HCT116 (cell line): Measurements from ENCODE around the gene DAZAP1. TPM values are rescaled to one million over a fixed set of nuclear protein-coding genes. Genes with fewer than 3 reads are reported as not detected.

Experiments used
- ATAC-seq: fragments of 200-7000 bp; cut with Tn5 transposase; 2 replicates; pipeline ENCODE4 v1.9.1; 2020; ENCODE audit warnings: mild to moderate bottlenecking, moderate library complexity
- BruUV-seq: library from RNA; stranded (reverse); fragments of 400-500 nt; replicated peaks from 2 replicates; lab custom pipeline; 2021; lab: Mats Ljungman, UMichigan
- CTCF ChIA-PET: fragments of 300-600 bp; sonication (Branson Sonifier 250); formaldehyde crosslinking; loops from one replicate; lab custom pipeline; 2021; ENCODE audit warnings: antibody characterized with exemption; lab: Charles Lee
- POLR2A ChIA-PET: fragments of 300-600, 350-600 bp; sonication (Branson Sonifier 250); formaldehyde crosslinking; loops from one replicate; lab custom pipeline; 2021; ENCODE audit warnings: antibody characterized with exemption; lab: Charles Lee
- RAD21 ChIA-PET, 2 experiments: fragments of 300-600 bp; sonication (Branson Sonifier 250); formaldehyde crosslinking; loops; one replicate each; lab custom pipeline; 2023; ENCODE audit warnings: low total read pairs in 2 of 2; ENCODE audit not compliant: uncharacterized antibody in 2 of 2, unreplicated experiment in 2 of 2, low non-redundant PET in 1 of 2; lab: Charles Lee
- DNase-seq: peaks from one replicate; pipeline ENCODE4 v3.0.0-alpha.2; 2010; ENCODE audit warnings: low read depth, low spot score
- H2AFZ ChIP-seq: fragments of 200-600 bp; shearing (Covaris generic), sonication (generic); 2 replicates; pipeline ENCODE4 v1.6.1; 2017; ENCODE audit warnings: low read depth, mixed run types, mixed read lengths, antibody characterized with exemption, low read length; ENCODE audit not compliant: poor library complexity, severe bottlenecking
- H3K27ac ChIP-seq: 2 replicates; pipeline ENCODE4 v1.5.1; 2012; ENCODE audit warnings: low read depth, low read length
- H3K27me3 ChIP-seq: fragments of 200-600 bp; sonication (generic); 2 replicates; pipeline ENCODE4 v1.6.1; 2016; ENCODE audit warnings: mixed run types, low read length, mixed read lengths; ENCODE audit not compliant: insufficient read depth
- H3K36me3 ChIP-seq, 2 experiments: fragments of 200-500 bp in 1 of 2; fragments of 200-600 bp in 1 of 2; sonication (Bioruptor generic) in 1 of 2; sonication (generic) in 1 of 2; 2 replicates each; pipeline versions ENCODE4 v1.5.1 to v1.6.1; 2014 to 2016; ENCODE audit warnings: low read length in 2 of 2, inconsistent platforms in 1 of 2, mixed read lengths in 1 of 2, mixed run types in 1 of 2; ENCODE audit not compliant: insufficient read depth in 2 of 2, control insufficient read depth in 1 of 2
- H3K4me1 ChIP-seq, 2 experiments: fragments of 200-600 bp in 1 of 2; sonication (generic) in 1 of 2; 2 replicates each; pipeline versions ENCODE4 v1.5.1 to v1.6.1; 2012 to 2017; ENCODE audit warnings: low read length in 2 of 2, inconsistent platforms in 1 of 2, mild to moderate bottlenecking in 1 of 2, mixed read lengths in 1 of 2, mixed run types in 1 of 2, moderate library complexity in 1 of 2; ENCODE audit not compliant: insufficient read depth in 2 of 2, control insufficient read depth in 1 of 2
- H3K4me2 ChIP-seq: fragments of 200-600 bp; sonication (generic); 2 replicates; pipeline ENCODE4 v1.6.1; 2017; ENCODE audit warnings: mixed run types, low read length, mixed read lengths
- H3K4me3 ChIP-seq, 2 experiments: fragments of 200-600 bp in 1 of 2; sonication (generic) in 1 of 2; replicated peaks in 1 of 2; 2 replicates each; pipeline ENCODE4 v1.5.1; 2011 to 2016; ENCODE audit warnings: low read length in 2 of 2, control low read depth in 1 of 2, low read depth in 1 of 2, mild to moderate bottlenecking in 1 of 2, mixed read lengths in 1 of 2, mixed run types in 1 of 2
- H3K79me2 ChIP-seq: fragments of 200-600 bp; sonication (generic); 2 replicates; pipeline ENCODE4 v1.6.1; 2017; ENCODE audit warnings: mild to moderate bottlenecking, mixed run types, low read length, moderate library complexity, mixed read lengths; ENCODE audit not compliant: insufficient read depth
- H3K9ac ChIP-seq: fragments of 200-600 bp; sonication (generic); 2 replicates; pipeline ENCODE4 v1.6.1; 2016; ENCODE audit warnings: low read length, mixed read lengths
- H3K9me2 ChIP-seq: fragments of 200-600 bp; sonication (generic), shearing (Covaris generic); 2 replicates; pipeline ENCODE4 v1.6.1; 2017; ENCODE audit warnings: mixed run types, mild to moderate bottlenecking, moderate library complexity; ENCODE audit not compliant: insufficient read depth
- H3K9me3 ChIP-seq, 2 experiments: fragments of 200-500 bp in 1 of 2; fragments of 200-600 bp in 1 of 2; sonication (Bioruptor generic) in 1 of 2; sonication (generic) in 1 of 2; 2 replicates each; pipeline ENCODE4 v1.6.1; 2014 to 2017; ENCODE audit warnings: low read length in 2 of 2, mixed read lengths in 2 of 2, inconsistent platforms in 1 of 2, low read depth in 1 of 2, mild to moderate bottlenecking in 1 of 2, mixed run types in 1 of 2, moderate library complexity in 1 of 2; ENCODE audit not compliant: control insufficient read depth in 1 of 2, insufficient read depth in 1 of 2
- H4K20me1 ChIP-seq: fragments of 200-600 bp; sonication (generic), shearing (Covaris generic); 2 replicates; pipeline ENCODE4 v1.6.1; 2017; ENCODE audit warnings: mixed run types, mild to moderate bottlenecking, moderate library complexity; ENCODE audit not compliant: insufficient read depth
- ATF3 ChIP-seq: IDR thresholded peaks from 2 replicates; pipeline ENCODE4 v1.6.1; 2012
- CEBPB ChIP-seq: IDR thresholded peaks from 2 replicates; pipeline ENCODE4 v1.6.1; 2012; ENCODE audit warnings: low read depth
- EGR1 ChIP-seq: IDR thresholded peaks from 2 replicates; pipeline ENCODE4 v1.6.1; 2012; ENCODE audit warnings: low read depth
- ELF1 ChIP-seq: IDR thresholded peaks from 2 replicates; pipeline ENCODE4 v1.6.1; 2012; ENCODE audit warnings: low read depth, borderline replicate concordance
- EZH2 ChIP-seq: fragments of 200-600 bp; sonication (generic); IDR thresholded peaks from 2 replicates; pipeline ENCODE4 v1.6.1; 2017; ENCODE audit warnings: antibody characterized with exemption, mixed run types
- EZH2phosphoT487 ChIP-seq: fragments of 200-600 bp; IDR thresholded peaks from 2 replicates; pipeline ENCODE4 v1.6.1; 2018; ENCODE audit warnings: antibody characterized with exemption, borderline replicate concordance
- FOSL1 ChIP-seq: IDR thresholded peaks from 2 replicates; pipeline ENCODE4 v1.6.1; 2012; ENCODE audit warnings: low read depth
- JUND ChIP-seq: IDR thresholded peaks from 2 replicates; pipeline ENCODE4 v1.6.1; 2012
- MAX ChIP-seq: IDR thresholded peaks from 2 replicates; pipeline ENCODE4 v1.6.1; 2012
- POLR2A ChIP-seq: IDR thresholded peaks from 2 replicates; pipeline ENCODE4 v1.7.0; 2011; ENCODE audit warnings: borderline replicate concordance; ENCODE audit not compliant: insufficient read depth, insufficient read length; ENCODE audit errors: extremely low read depth
- POLR2AphosphoS5 ChIP-seq: IDR thresholded peaks from 2 replicates; pipeline ENCODE4 v1.6.1; 2011; ENCODE audit warnings: mild to moderate bottlenecking, low read depth, low read length, moderate library complexity
- RAD21 ChIP-seq: IDR thresholded peaks from 2 replicates; pipeline ENCODE4 v1.6.1; 2012; ENCODE audit warnings: low read depth, mild to moderate bottlenecking
- REST ChIP-seq: IDR thresholded peaks from 2 replicates; pipeline ENCODE4 v1.6.1; 2012; ENCODE audit warnings: low read depth
- SIN3A ChIP-seq: IDR thresholded peaks from 2 replicates; pipeline ENCODE4 v1.6.1; 2012; ENCODE audit warnings: low read depth
- SRF ChIP-seq: IDR thresholded peaks from 2 replicates; pipeline ENCODE4 v1.6.1; 2012; ENCODE audit warnings: low read depth
- TCF7L2 ChIP-seq: IDR thresholded peaks from 2 replicates; pipeline ENCODE4 v1.7.0; 2011; ENCODE audit warnings: borderline replicate concordance, inconsistent platforms; ENCODE audit not compliant: insufficient read depth, insufficient read length; ENCODE audit errors: extremely low read depth
- YY1 ChIP-seq: IDR thresholded peaks from 2 replicates; pipeline ENCODE4 v1.6.1; 2011; ENCODE audit warnings: low read length, low read depth, moderate library complexity, mild to moderate bottlenecking; ENCODE audit not compliant: insufficient replicate concordance; ENCODE audit errors: extremely low read depth
- ZBTB33 ChIP-seq: IDR thresholded peaks from 2 replicates; pipeline ENCODE4 v1.6.1; 2011; ENCODE audit warnings: mild to moderate bottlenecking, low read length, moderate library complexity; ENCODE audit not compliant: insufficient replicate concordance; ENCODE audit errors: extremely low read depth
- ZFX ChIP-seq: fragments of 450-650 bp; IDR thresholded peaks from 2 replicates; pipeline ENCODE4 v1.6.1; 2017
- ZNF274 ChIP-seq: fragments of 200-500 bp; sonication (Bioruptor generic); IDR thresholded peaks from 2 replicates; pipeline ENCODE4 v1.6.1; 2014; ENCODE audit warnings: mild to moderate bottlenecking, low read depth, low read length, inconsistent platforms
- intact Hi-C: fragments of 100-400 bp; cut with micrococcal nuclease; formaldehyde crosslinking; loops from 2 replicates; pipeline ENCODE4 v1.10.0; 2022
- total RNA-seq: library from RNA; stranded (reverse); gene quantifications from one replicate; pipeline ENCODE4 v1.2.1, GENCODE V29; 2021; ENCODE audit not compliant: unreplicated experiment

The DAZAP1 gene
- total RNA-seq, 1 experiment from 2014 or later, result 191 TPM

- intact Hi-C loops, result no loop called here
- BruUV-seq, result no TSS peak
- H2AFZ ChIP-seq, result no peak overlapping the region
- no peaks in the 10 kb centered on the region for H3K36me3 ChIP-seq
- peaks cover 18 to 43% of the 10 kb centered on the region in 2 experiments for H3K4me1 ChIP-seq
- no peaks in the 10 kb centered on the region; the same call in 1 of the 2 replicates for H3K27me3 ChIP-seq
- H3K27ac ChIP-seq, result no peak overlapping the region
- no peak overlapping the region for H3K4me3 ChIP-seq
- H3K9ac ChIP-seq, result no peak overlapping the region
- TF ChIP-seq MAX (no peak), RAD21 (no peak), TCF7L2 (no peak), ZFX (no peak), EZH2phosphoT487 (no peak), REST (no peak), ZNF274 (no peak), ZBTB33 (no peak), POLR2A (no peak), CEBPB (no peak), EGR1 (no peak), FOSL1 (no peak), POLR2AphosphoS5 (no peak), EZH2 (no peak), JUND (no peak), ELF1 (no peak), SIN3A (no peak), SRF (no peak), YY1 (no peak), ATF3 (no peak)
- DNase-seq (no peak), ATAC-seq (no peak)
- H3K79me2 ChIP-seq, result no peaks in the 10 kb centered on the region
- no peaks in the 10 kb centered on the region for H4K20me1 ChIP-seq
- ChIA-PET RAD21 (no interaction called here), CTCF (no interaction called here), POLR2A (no interaction called here)
- no peak overlapping the region for H3K4me2 ChIP-seq
- H3K9me3 ChIP-seq, result no peaks in the 10 kb centered on the region
- no peaks in the 10 kb centered on the region for H3K9me2 ChIP-seq
Measured at GRCh38 chr19:1447944-1448343, 40.6 kb downstream of the DAZAP1 start.
